HG02678 (cell line): Measurements from ENCODE around the gene UGGT1.

Experiments
- ATAC-seq: cut with Tn5 transposase; IDR thresholded peaks from one replicate; pipeline ENCODE4 v1.9.1; 2021; ENCODE audit warnings: mild to moderate bottlenecking, moderate library complexity; ENCODE audit not compliant: unreplicated experiment

The UGGT1 gene

DNA sequence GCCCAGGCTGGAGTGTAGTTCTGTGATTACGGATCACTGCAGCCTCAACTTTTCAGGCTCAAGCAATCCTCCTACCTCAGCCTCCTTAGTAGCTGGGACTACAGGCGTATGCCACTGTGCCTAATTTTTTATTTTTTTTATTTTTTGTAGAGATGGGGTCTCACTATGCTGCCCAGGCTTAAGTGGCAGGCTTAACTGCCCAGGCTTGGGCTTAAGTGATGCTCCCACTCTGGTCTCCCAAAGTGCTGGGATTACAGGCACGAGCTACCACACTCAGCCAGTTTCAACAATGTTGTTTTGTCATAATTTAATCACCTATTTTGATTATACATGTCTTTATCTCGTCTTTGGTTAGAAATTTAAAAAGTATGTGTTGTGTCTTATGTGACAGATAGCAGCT is 18.2 kb downstream of the UGGT1 start:
- no peak for ATAC-seq

DNA sequence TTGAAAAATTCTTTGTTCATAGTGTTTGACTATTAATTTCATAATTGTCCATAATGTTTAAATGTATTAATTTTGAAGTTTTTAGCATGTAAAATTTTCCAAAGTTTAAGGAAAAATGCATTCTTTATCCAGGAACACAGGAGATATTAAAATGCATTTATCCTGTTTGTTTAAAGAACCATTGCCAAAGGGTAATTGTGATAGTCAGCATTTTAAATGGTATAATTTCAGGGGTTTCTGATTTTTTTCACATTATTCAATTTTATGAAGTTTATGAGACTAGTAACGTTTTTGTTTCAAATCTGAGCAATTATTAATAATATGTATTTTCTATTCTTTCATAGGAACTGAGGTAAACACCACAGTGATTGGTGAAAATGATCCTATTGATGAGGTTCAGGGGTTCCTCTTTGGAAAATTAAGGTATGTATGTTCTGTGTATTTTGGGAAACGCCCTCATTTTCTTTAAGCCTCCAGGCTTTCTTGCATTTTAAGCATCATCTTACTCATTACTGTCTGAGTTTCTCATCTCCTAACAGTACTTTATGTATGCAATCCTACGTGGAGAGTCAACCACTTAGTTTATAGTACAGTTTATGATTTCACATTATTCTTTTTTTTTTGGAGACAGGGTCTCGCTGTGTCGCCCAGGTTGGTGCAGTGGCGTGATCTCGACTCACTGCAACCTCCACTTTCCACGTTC is 25.1 kb downstream of the UGGT1 start:
- no peak for ATAC-seq

DNA sequence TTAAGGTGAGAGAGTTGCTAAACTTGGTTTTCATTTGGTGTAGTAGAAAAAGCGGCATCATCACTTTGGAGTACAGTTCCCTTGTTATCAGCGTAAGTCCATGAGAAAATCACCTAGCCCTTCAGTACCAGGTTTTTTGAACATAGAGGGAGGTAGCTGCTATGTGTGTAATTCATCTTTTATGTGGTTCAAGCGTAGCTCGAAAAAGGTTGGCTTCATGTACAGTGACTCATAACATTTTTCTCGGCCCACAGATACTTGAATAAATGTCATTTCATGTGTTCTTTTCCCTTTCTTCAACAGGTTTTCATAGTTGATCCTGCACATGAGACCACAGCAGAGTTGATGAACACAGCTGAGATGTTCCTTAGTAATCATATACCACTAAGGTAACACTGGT is 43.6 kb downstream of the UGGT1 start:
- ATAC-seq = no peak

DNA sequence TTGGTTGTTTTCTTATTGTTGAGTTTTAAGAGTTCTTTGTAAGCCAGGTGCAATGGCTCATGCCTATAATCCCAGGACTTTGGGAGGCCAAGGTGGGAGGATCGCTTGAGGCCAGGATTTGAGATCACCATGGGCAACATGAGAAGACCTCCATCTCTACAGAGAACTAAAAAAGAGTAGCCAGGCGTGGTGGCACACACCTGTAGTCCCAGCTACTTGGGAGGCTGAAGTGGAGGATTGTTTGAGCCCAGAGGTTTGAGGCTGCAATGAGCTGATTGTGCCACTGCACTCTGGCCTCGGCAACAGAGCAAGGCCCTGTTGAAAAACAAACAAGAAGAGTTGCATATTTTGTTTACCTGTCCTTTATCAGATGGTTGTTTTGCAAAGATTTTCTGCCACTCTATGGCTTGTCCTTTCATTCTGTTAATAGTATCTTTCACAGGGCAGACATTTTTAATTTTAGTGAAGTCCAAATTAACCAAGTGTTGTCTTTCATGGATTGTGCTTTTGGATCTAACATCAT is 46.2 kb downstream of the UGGT1 start:
- ATAC-seq = no peak

DNA sequence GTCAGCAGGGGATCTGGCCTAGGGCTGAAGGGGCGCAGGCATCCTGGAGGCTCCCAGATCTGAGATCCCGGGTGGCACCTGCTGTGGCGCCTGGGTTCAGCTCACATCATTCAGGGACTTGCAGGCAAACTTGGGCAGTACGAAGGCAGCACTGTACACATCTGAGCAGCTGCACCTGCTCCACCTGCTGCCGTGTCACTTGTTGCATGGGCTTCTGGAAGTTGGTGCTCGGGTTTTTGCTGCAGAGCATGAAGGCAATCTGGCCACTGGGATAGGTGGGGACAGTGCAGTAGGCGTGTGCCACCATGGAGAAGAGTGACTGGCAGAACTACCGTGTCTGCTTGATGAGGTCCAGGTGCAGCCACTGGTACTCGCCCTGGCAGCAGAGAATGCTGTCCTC is 48.6 kb downstream of the UGGT1 start:
- no peak for ATAC-seq

DNA sequence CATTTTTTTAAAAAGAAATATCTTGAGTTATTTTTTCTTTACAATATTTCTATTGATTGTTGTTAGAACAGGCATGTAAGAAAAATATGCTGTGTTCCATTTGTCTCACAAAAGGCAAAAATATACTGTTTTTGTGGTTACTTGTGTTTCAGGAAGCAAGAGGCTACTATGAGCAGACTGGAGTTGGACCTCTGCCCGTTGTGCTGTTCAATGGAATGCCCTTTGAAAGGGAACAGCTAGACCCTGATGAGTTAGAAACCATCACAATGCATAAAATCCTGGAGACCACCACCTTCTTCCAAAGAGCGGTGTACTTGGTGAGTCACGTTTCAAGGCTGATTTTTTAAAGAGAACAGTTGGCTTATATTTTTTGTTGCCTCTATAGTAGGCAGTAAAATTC is 54.7 kb downstream of the UGGT1 start:
- no peak for ATAC-seq

DNA sequence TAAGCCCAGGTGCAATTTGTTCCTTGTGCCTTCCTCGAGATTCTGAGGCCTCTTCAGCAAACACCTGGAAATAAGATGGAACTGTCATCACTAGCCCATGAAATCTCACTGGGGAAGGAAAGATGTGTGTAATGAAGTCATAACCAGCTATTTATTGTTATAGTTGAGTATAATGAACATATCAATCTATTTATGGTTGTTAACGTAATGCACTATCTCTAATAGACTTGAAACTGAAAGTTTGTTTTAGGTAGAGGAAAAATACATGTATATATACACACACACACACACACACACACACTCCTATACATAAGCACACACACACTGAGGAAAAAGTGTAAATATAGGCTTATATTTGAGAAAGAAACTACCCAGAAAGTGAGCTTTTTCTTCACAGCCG is 62.8 kb downstream of the UGGT1 start:
- ATAC-seq = no peak

DNA sequence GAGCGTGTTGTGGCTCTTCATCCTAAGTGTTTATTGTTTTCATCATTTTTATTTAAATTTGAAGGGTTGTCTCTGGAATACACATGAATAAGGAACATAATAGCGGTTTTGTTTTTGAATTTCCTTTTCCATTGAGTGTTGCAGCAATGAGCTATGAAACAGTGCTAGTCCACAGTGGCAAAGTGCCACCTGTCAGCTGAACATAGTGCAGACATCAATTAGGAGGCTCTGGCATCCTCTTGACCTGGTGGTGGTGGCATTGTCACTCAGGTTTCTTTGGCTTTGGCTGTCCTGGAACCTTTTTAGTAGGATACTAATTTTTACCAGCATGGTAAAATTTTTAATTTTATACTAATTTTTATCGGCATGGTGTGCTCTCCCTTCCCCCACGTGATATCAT is 63.2 kb downstream of the UGGT1 start:
- no peak for ATAC-seq

DNA sequence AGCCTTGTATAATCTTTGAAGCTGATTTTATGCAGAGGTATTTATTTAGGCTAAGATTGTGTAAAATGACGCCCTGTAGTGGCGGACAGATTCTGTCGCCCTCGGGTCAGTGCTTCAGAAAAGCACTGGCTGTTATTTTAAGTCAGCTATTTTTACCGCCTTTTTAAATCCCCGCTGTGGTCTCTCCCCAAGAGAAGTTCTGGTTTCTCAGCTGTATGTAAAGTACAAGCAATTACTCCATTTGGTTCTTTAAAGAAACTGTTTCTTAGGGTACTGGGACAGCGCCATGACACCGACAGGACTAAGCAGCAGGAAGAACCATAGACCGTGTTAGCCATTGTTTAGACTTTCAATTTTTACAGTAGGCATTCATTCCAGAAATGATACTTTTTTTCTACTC is 65.0 kb downstream of the UGGT1 start:
- no peak for ATAC-seq

DNA sequence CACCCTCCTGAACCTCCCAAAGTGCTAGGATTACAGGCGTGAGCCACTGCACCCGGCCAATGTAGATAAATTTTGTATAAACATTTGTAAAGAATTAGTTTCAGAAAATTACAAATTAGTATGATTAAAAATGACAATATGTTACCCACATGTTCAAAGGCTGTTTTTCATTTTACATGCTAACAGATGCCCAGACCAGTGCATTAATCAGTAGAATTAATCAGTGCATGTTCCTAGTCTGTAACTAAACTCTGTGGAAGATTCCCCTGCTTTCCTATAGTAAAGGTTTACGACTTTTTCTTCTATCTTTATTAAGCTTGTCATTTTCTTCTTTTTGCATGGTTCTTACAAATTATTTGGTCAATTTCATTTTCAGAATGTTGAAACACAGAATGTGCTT is 65.8 kb downstream of the UGGT1 start:
- no peak for ATAC-seq

DNA sequence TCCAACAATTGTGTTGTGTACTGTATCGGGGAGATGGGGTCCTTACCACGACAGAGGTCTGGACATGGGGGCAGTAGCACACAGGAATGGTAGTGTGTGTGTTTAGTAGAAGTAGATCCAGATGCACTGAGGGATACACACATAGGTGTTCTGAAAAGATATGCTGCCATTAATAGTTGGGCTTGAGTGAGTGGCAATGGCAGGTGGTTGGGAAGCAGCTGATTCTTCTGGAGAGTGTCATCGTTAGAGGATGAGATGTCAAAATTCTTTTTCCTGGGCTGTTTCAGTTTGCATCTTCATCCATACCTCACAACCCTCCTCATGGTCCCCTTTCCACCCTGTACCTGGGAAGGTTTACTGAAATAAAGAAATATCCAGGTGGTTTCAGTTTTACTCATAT is 66.6 kb downstream of the UGGT1 start:
- no peak for ATAC-seq

DNA sequence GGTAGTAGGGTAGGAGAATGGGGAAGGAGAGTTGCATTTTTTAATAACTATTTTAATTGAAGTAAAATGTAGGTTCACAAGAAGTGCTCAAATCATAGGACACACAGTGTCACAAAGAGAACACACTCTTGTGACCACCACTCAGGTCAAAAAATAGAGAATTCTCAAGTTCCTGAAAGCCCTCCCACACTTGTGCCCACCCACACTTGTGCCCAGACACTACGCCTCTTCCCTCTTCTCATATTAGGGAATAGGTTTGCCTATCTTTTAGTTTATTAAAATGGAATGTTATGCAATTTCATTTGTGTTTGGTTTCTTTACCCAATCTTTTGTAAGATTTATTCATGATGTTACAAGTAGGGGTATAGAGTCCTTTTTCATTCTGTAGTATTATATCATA is 67.2 kb downstream of the UGGT1 start:
- ATAC-seq = no peak

DNA sequence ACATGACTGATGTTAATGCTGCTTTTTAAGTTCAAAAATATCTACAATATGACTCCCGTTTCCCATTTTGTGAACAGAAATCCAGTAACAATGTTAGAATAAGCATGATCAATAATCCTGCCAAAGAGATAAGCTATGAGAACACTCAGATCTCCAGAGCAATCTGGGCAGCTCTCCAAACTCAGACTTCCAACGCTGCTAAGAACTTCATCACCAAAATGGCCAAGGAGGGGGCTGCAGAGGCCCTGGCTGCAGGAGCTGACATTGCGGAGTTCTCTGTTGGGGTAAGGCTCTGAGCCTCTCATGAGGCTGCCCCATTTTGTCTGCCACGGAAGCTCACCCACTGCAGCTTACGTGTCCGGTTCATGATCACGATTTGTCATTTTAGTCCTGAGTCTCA is 68.4 kb downstream of the UGGT1 start:
- ATAC-seq = no peak

DNA sequence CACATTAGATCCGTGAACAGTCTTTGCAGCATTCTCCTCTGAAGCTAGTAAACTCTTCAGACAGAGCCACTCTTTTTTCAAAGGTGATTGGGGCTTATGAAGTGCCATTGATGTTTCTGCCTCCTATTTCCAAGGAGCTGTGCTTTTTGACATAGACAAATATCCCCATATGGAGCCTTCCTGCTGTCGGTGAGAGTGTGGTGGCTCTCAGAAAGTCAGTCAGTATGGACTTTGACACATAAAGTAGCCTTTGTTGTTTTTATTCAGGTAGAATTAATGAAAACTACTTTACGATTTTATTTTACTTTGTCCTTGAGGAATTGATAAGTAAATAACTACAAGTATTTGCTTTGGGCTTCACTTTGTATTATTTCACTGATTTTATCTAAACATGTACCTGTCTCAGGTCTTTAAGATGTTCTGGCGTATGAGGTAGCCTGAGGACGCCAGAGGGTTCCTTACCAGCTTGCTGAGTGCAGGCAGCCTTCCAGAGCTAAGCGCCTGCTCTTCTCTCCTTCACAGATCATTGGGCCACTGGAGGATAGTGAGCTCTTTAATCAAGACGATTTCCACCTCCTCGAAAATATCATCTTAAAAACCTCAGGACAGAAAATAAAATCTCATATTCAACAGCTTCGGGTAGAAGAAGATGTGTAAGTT is 69.7 kb downstream of the UGGT1 start:
- no peak for ATAC-seq

DNA sequence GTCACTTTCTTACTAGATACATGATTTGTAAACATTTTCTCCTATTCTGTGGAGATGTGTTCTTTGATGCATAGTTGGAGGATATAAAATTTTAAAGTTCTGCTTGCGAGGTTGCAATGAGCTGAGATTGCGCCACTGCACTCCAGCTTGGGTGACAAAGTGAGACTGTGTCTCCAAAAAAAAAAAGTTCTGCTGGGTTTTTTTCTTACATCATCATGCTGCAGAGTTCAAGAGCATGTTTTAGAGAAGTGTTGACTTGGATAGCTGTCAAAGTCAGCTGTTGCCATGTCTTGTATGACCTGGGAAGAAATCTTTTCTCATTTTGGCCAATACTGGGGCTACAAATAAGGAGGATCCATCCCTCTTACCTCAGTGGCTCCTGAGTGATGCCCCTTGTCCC is 71.3 kb downstream of the UGGT1 start:
- ATAC-seq = no peak

DNA sequence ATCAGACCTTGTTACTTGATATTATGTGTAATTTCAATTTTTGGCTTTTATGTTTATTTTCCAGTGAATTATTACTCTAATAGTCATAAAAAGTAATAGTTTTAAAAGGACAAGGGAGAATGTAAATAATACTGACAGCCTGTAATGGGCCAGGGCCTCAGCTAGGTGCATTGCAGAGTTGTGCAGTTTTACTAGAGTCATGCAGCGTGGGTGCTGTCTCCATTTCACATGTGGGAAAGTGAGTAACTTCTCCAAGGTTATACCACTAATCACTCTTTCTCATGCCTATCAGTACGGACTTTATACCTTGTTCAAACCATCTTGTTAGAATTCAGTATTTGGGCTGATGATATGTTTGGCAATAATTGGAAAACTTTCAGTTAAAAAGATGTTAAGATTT is 73.3 kb downstream of the UGGT1 start:
- ATAC-seq = no peak

DNA sequence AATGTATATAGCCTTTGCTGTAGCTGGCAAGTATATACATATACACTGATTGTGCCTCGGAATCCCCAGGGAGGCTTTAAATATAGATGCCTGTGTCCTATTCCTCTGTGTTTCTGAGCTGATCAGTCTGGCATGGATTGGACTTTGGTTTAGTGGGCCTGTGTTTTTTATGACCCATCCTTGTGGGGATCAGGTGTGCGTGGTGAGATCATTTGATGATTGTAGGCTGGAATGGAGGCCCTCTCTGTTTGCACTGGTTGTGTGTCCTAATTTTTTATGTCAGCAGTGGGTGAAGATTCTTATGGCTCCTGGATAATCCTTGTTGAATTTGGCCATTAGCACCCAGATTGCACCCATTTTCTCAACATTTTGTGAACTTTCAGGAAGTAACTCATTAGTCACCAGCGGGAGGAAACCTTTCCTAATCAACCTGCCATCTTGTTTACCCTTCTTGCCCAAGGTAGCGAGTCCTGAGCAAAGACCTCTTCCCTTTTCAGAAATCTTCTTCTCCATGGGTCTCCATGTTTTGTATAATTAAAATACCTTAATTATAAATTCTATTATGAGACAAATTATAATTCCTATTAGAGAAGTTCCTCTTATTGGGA is 75.8 kb downstream of the UGGT1 start:
- no peak for ATAC-seq

DNA sequence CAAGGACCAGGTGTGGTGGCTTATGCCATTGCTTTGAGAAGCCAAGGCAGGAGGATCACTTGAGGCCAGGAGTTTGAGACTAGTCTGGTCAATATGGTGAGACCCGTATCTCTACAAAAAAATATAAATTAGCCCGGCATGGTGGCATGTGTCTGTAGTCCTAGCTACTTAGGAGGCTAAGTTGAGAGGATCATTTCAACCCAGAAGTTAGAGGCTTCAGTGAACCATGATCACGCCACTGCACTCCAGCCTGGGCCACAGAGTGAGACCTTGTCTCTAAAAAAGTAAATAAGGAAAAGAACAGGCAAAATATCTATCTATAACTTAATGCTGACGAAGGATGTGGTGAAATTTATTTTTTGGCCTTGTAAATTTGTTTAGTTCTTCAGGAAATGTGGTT is 78.1 kb downstream of the UGGT1 start:
- no peak for ATAC-seq

DNA sequence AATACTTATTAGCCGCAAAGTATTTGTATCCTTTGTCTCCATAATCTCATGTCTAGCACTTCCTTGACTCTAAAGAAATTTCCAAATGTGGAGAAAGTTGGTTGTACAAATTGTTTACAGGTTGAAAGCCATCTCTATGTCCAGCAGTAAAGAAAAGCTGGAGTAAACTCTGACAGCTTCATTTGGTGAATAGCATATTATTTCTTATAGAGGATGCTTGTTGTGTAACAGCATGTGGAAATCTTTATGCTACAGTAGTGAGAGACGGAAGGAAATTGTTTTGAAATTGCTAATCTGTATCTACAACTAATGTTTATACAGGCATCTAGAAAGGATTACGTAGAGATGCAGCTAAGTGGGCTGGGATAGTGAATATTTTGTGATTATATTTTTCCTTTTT is 78.5 kb downstream of the UGGT1 start:
- ATAC-seq = no peak

DNA sequence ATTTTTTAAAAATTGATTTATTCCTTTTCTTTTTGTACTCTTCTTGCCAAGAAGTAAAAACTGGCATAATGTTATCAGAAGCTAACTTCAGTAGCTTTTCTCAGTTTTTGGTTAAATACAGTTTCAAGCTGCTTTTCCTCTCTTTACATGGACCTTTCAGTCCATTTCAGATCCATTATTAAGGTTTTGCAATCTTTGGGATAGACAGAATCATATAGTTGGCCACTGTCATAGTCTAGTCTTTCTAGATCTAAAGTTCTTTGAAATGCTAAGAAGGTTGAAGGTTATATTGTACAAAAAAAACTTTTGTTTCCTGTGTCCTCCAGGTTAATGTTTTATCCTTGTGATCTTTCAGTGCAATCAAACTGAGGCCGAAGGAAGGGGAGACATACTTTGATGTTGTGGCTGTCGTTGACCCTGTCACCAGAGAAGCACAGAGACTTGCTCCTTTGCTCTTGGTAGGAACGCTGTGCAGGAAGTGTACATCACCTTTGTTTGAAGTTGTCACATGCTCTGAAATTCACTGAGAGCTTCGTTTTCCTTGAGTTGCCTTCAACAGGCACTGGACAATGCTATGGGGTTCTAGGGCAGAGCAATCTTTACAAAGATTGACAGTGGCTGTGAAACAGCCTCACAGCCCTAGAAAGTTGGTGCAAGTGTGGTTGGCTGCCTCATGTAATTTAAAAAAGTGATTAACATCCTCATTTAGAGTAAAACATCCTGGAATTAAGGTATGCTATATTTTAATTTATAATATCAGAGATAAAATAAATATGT is 79.1 kb downstream of the UGGT1 start:
- no peak for ATAC-seq

DNA sequence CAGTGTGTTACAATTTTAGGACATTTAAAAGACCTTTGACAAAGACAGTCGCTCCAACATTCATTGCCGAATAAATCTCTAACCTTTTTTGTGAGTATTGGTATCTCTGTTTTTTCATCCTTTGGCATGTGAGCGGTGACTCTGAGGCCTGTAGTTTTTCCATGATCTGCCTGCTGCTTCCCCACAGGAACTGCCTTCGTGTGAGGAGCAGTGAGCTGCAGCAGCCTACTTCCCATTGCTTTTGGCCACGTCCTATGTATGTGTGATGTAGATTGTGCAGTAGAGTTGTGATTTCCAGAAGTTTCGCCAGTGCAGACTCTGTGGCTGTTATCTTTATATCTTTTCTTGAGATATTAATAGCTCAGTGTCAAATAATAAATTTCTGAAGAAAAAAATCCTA is 79.8 kb downstream of the UGGT1 start:
- no peak for ATAC-seq

DNA sequence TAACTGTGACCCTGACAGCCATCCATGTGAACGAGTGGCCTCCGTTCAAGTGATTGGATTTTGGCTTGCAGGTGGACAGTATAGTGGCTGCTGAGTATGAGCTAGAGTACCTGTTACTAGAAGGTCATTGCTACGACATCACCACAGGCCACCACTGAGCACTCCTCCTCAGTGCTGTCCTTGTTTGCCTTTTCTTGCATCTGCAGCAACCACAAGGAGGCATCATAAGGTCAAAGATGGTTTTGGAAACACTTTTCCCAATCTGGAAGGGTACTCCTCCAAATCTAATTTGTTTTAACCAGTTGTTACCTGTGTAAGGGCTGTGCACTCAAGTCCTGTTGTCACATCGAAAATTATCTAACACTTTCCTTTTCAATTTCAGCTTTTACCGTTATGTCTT is 81.2 kb downstream of the UGGT1 start:
- no peak for ATAC-seq
